GM12878 (cell line): ENCODE data around the gene ZBTB33. TPM values are rescaled to one million over a fixed set of nuclear protein-coding genes. Genes with fewer than 3 reads are reported as not detected.

Experiments
- ATAC-seq: fragments of 200-7000 bp; cut with Tn5 transposase; 3 replicates; pipeline ENCODE4 v1.9.1; 2020; ENCODE audit warnings: mild to moderate bottlenecking, moderate library complexity
- BruUV-seq: library from RNA; stranded (reverse); fragments of 400-500 nt; replicated peaks from 2 replicates; lab custom pipeline; 2021; lab: Mats Ljungman, UMichigan
- CTCF ChIA-PET: fragments of 300-600 bp; sonication (Branson Sonifier 250); formaldehyde crosslinking; extraction: SDS; loops from one replicate; lab custom pipeline; 2021; ENCODE audit warnings: inconsistent platforms; lab: Yijun Ruan, JAX
- POLR2A ChIA-PET: fragments of 350-600 bp; formaldehyde crosslinking; extraction: SDS; loops from one replicate; lab custom pipeline; 2021; ENCODE audit warnings: inconsistent platforms; lab: Charles Lee
- RAD21 ChIA-PET: fragments of 300-600 bp; sonication (Branson Sonifier 250); formaldehyde crosslinking; loops from one replicate; lab custom pipeline; 2023; ENCODE audit warnings: antibody characterized with exemption; ENCODE audit not compliant: unreplicated experiment; lab: Charles Lee
- SMC1A ChIA-PET: fragments of 300-600 bp; sonication (Branson Sonifier 250); formaldehyde crosslinking; loops from one replicate; lab custom pipeline; 2023; ENCODE audit not compliant: unreplicated experiment, uncharacterized antibody; lab: Charles Lee
- DNase-seq: peaks from one replicate; pipeline ENCODE4 v3.0.0-alpha.2; 2011; ENCODE audit warnings: low read depth, low spot score
- FAIRE-seq: peaks from 3 replicates; lab custom pipeline; 2011; peaks lifted over from hg19 to GRCh38; lab: Jason Lieb, UNC
- H2AFZ ChIP-seq: 2 replicates; pipeline ENCODE4 v1.6.0; 2011; ENCODE audit warnings: low read depth, low read length, control low read depth; ENCODE audit not compliant: control insufficient read depth
- H3K27ac ChIP-seq: 2 replicates; pipeline ENCODE4 v1.5.1; 2011; ENCODE audit warnings: control low read depth; ENCODE audit not compliant: control insufficient read depth, insufficient read depth
- H3K27me3 ChIP-seq, 2 experiments: replicated peaks in 1 of 2; 2 replicates each; pipeline versions ENCODE4 v1.6.0 to v1.6.1; 2011; ENCODE audit warnings: low read length in 1 of 2; ENCODE audit not compliant: control insufficient read depth in 2 of 2, insufficient read depth in 2 of 2
- H3K36me3 ChIP-seq, 2 experiments: 2 replicates each; pipeline ENCODE4 v1.5.1; 2011; ENCODE audit warnings: low read length in 1 of 2; ENCODE audit not compliant: control insufficient read depth in 2 of 2, insufficient read depth in 2 of 2
- H3K4me1 ChIP-seq: 2 replicates; pipeline ENCODE4 v1.6.1; 2011; ENCODE audit warnings: mild to moderate bottlenecking, low read length, moderate library complexity, mixed read lengths; ENCODE audit not compliant: control insufficient read depth, insufficient read depth
- H3K4me2 ChIP-seq: 2 replicates; pipeline ENCODE4 v1.6.0; 2011; ENCODE audit warnings: control low read depth; ENCODE audit not compliant: control insufficient read depth, insufficient read depth
- H3K4me3 ChIP-seq: fragments of 200-600 bp; sonication (generic); 2 replicates; pipeline ENCODE4 v1.5.1; 2016
- H3K79me2 ChIP-seq: 2 replicates; pipeline ENCODE4 v1.6.0; 2011; ENCODE audit warnings: low read length; ENCODE audit not compliant: control insufficient read depth, insufficient read depth
- H3K9ac ChIP-seq: 2 replicates; pipeline ENCODE4 v1.8.0; 2011; ENCODE audit warnings: low read length, control low read depth, mixed read lengths; ENCODE audit not compliant: control insufficient read depth, insufficient read depth
- H3K9me3 ChIP-seq: replicated peaks from 3 replicates; pipeline ENCODE4 v1.5.1; 2011; ENCODE audit warnings: mild to moderate bottlenecking, low read length; ENCODE audit not compliant: control insufficient read depth, insufficient read depth
- H4K20me1 ChIP-seq: 2 replicates; pipeline ENCODE4 v1.6.0; 2011; ENCODE audit not compliant: control insufficient read depth, insufficient read depth
- CBFB ChIP-seq: IDR thresholded peaks from 2 replicates; pipeline ENCODE4 v1.6.1; 2016; ENCODE audit warnings: antibody characterized with exemption, low read depth
- CHD2 ChIP-seq: IDR thresholded peaks from 2 replicates; pipeline ENCODE4 v1.6.1; 2011; ENCODE audit warnings: low read depth, low read length, improper control_type of control experiment, borderline replicate concordance
- CREB1 ChIP-seq: IDR thresholded peaks from 2 replicates; pipeline ENCODE4 v1.6.1; 2012; ENCODE audit warnings: low read depth, mild to moderate bottlenecking, inconsistent platforms
- ESRRA ChIP-seq: IDR thresholded peaks from 2 replicates; pipeline ENCODE4 v1.6.1; 2012; ENCODE audit warnings: mild to moderate bottlenecking, low read length, improper control_type of control experiment
- ETV6 ChIP-seq, 2 experiments: fragments of 450-650 bp in 1 of 2; IDR thresholded peaks in 1 of 2; conservative IDR thresholded peaks in 1 of 2; 2 replicates each; pipeline ENCODE4 v1.6.1; 2014; ENCODE audit warnings: antibody characterized with exemption in 1 of 2, borderline replicate concordance in 1 of 2, low read depth in 1 of 2, mild to moderate bottlenecking in 1 of 2, moderate library complexity in 1 of 2
- GABPA ChIP-seq: IDR thresholded peaks from 2 replicates; pipeline ENCODE4 v1.6.1; 2014; ENCODE audit warnings: antibody characterized with exemption, low read depth, mild to moderate bottlenecking, inconsistent platforms
- GATAD2B ChIP-seq: fragments of 450-650 bp; conservative IDR thresholded peaks from 2 replicates; pipeline ENCODE4 v1.6.1; 2017; ENCODE audit warnings: low read depth, mild to moderate bottlenecking, moderate library complexity
- IKZF1 ChIP-seq: fragments of 450-650 bp; conservative IDR thresholded peaks from 2 replicates; pipeline ENCODE4 v1.6.1; 2017; ENCODE audit warnings: antibody characterized with exemption, mild to moderate bottlenecking
- IRF3 ChIP-seq: fragments of 450-650 bp; IDR thresholded peaks from 2 replicates; pipeline ENCODE4 v1.6.1; 2014; ENCODE audit warnings: mild to moderate bottlenecking
- MEF2A ChIP-seq: IDR thresholded peaks from 2 replicates; pipeline ENCODE4 v1.6.1; 2011; ENCODE audit warnings: low read depth, mild to moderate bottlenecking, low read length, moderate library complexity; ENCODE audit not compliant: insufficient read depth
- NBN ChIP-seq: fragments of 450-650 bp; IDR thresholded peaks from 2 replicates; pipeline ENCODE4 v1.6.1; 2016
- RAD21 ChIP-seq: IDR thresholded peaks from 2 replicates; pipeline ENCODE4 v1.6.1; 2011; ENCODE audit warnings: mild to moderate bottlenecking, low read depth, low read length, moderate library complexity; ENCODE audit not compliant: insufficient read depth
- RB1 ChIP-seq: fragments of 450-650 bp; formaldehyde crosslinking; IDR thresholded peaks from 2 replicates; pipeline ENCODE4 v1.6.1; 2017; ENCODE audit warnings: mild to moderate bottlenecking, borderline replicate concordance
- RELB ChIP-seq: fragments of 450-650 bp; IDR thresholded peaks from 2 replicates; pipeline ENCODE4 v1.6.1; 2017; ENCODE audit warnings: low read depth, mild to moderate bottlenecking, moderate library complexity
- SUZ12 ChIP-seq: fragments of 200-600 bp; sonication (generic); IDR thresholded peaks from one replicate; pipeline ENCODE4 v1.6.1; 2018; ENCODE audit warnings: antibody characterized with exemption, mild to moderate bottlenecking; ENCODE audit not compliant: unreplicated experiment
- ZNF384 ChIP-seq: IDR thresholded peaks from 2 replicates; pipeline ENCODE4 v1.6.1; 2012; ENCODE audit warnings: low read depth, mild to moderate bottlenecking, low read length, improper control_type of control experiment, borderline replicate concordance
- WGBS: methylation state at CpG from one replicate; pipeline ENCODE4 v1.1.6; 2016; ENCODE audit warnings: low lambda C conversion rate; ENCODE audit not compliant: insufficient replicate concordance, insufficient coverage; ENCODE audit errors: missing lambda C conversion rate; 5-methylcytosine and 5-hydroxymethylcytosine counted together
- in situ Hi-C: fragments of 300-500 bp; cut with MboI; formaldehyde crosslinking; loops from 9 replicates; pipeline ENCODE4 v1.14.3; 2018; ENCODE audit warnings: mixed read lengths
- intact Hi-C: fragments of 100-400 bp; cut with micrococcal nuclease; formaldehyde crosslinking; loops from one replicate; pipeline ENCODE4 v1.14.2; 2022; ENCODE audit not compliant: unreplicated experiment
- polyA plus RNA-seq, 11 experiments: library from polyadenylated mRNA; depleted of rRNA in 4 of 11; unstranded in 6 of 11; stranded (reverse) in 5 of 11; fragments of >200 nt; fragmentation: Nextera tagmentation in 4 of 11; fragmentation: Illumina TruSeq in 1 of 11; extraction: Ambion mirVana in 4 of 11; extraction: Trizol in 1 of 11; gene quantifications; 1 replicate in 1 of 11; 2 replicates in 10 of 11; pipeline versions ENCODE4 v1.2.1 to v1.2.3, GENCODE V29; 2011 to 2016; ENCODE audit warnings: inconsistent platforms in 2 of 11, missing spikeins in 2 of 11, low read depth in 1 of 11
- total RNA-seq, 4 experiments: library from RNA; depleted of rRNA in 3 of 4; stranded (reverse); fragments of >200 nt in 3 of 4; fragmentation: Illumina TruSeq in 1 of 4; extraction: Trizol in 1 of 4; gene quantifications; 2 replicates each; pipeline versions ENCODE4 v1.2.1 to v1.2.3, GENCODE V29; 2013 to 2021

The ZBTB33 gene
- total and polyA plus RNA-seq, 10 of the 15 experiments (the other 5 are each of a cell fraction or from before 2014, with no cell fraction given): 5.2 to 26.3 (median 18.3) TPM

- TF ChIP-seq GABPA: no peak
- TF ChIP-seq ETV6 (conservative IDR thresholded peaks at IDR 0.05 in 1 of 2, IDR thresholded peaks at IDR 0.05 in 1 of 2; ENCODE audit: borderline replicate concordance in 1 of 2, low read depth in 1 of 2): no peak
- TF ChIP-seq NBN: no peak
- no peak for TF ChIP-seq IKZF1
- TF ChIP-seq ZNF384: no peak
- TF ChIP-seq IRF3: no peak
- no peak for TF ChIP-seq RELB
- no peak for TF ChIP-seq RB1
- TF ChIP-seq RAD21: no peak
- TF ChIP-seq GATAD2B: no peak
- no peak for TF ChIP-seq CHD2
- TF ChIP-seq ESRRA: no peak
- TF ChIP-seq CREB1: no peak
- TF ChIP-seq SUZ12: no peak
- no peak for TF ChIP-seq CBFB
- no peak for TF ChIP-seq MEF2A
- no TSS peak for BruUV-seq
- ChIA-PET RAD21 (no interaction called here), CTCF (no interaction called here), POLR2A (no interaction called here), SMC1A (no interaction called here)
- no peak for DNase-seq
- WGBS: 53% methylated on average over 8 of the region's 8 CpGs
- no peaks in the 10 kb centered on the region for H4K20me1 ChIP-seq
- no peak overlapping the region for H3K4me2 ChIP-seq
- in situ Hi-C loops: loop anchor here (25.0 kb wide), 1 partner anchor 95 kb away; the partner anchor contains the start of gene RHOXF1
- H3K9me3 ChIP-seq: no peaks in the 10 kb centered on the region
- H3K4me3 ChIP-seq: no peak overlapping the region
- no peak for ATAC-seq
- no peaks in the 10 kb centered on the region for H3K36me3 ChIP-seq
- H3K79me2 ChIP-seq: no peaks in the 10 kb centered on the region
- FAIRE-seq: no peak
- H2AFZ ChIP-seq: no peak overlapping the region
- no peaks in the 10 kb centered on the region for H3K4me1 ChIP-seq
- H3K27me3 ChIP-seq: no peaks in the 10 kb centered on the region
- H3K9ac ChIP-seq: no peak overlapping the region
- intact Hi-C loops: loop anchor here (10.0 kb wide), 1 partner anchor 172 kb away; no protein-coding TSS in a partner anchor
- H3K27ac ChIP-seq: no peak overlapping the region
Measured at GRCh38 chrX:120207009-120207605, 43.5 kb upstream of the ZBTB33 start.
